Measurements from ENCODE around the gene CACNB3.

DNA sequence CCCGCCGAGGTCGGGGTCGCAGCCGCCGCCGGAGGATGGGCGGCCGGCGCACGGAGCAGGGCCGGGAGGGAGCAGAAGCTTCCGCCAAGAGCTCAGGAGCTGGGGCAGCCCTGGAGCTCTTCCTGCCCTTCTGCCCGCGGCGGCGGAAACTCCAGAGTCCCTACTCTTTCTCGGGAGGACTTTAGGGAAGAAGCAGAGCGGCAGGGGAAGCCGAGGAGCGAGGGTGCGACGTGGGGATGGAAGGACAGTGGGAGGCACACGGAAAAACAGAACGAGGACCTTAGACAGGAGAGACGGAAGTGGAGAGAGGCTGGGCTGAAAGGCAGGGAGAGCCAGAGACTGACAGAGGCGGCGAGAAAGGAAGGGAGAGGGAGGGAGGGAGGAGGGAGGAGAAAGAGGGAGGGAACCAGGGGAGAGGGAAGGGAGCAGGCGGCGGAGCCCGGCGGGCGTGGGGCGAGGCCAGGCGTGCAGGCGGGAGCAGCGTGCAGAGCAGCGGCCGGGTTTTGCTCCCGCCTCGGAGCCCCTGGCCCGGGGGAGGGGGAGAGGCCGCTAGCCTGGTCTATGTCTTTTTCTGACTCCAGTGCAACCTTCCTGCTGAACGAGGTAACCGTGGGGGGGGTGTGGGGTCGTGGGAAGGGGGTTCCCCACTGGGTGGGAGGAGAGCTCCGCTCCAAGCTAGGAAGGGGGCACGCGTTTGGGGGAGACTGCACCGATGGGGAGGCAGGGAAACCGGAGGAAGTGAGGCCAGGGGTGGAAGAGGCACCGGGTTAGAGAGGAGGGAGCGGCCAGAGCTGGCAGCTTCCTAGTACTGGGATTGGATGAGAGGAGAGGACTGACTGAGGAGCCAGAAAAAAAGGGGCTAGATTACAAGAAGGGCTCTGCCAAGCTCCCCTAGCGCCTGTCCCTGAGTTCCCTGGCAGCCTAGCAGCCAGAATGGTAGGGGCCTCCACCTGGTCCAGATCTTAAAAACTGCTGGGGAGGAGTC lies 2.9 kb upstream of the CACNB3 start:
- TF ChIP-seq CTCF (IDR thresholded peaks at IDR 0.05; ENCODE audit: poor library complexity), result no peak
- TF ChIP-seq EZH2 (IDR thresholded peaks at IDR 0.05; ENCODE audit: borderline replicate concordance), result no peak
- TF ChIP-seq EZH2phosphoT487 (IDR thresholded peaks at IDR 0.05; ENCODE audit: low read depth, severe bottlenecking, unreplicated experiment), result no peak
